HG02798 (cell line): ENCODE data around the gene PLXNA3.

Source experiments
- ATAC-seq: cut with Tn5 transposase; IDR thresholded peaks from one replicate; pipeline ENCODE4 v1.9.1; 2021; ENCODE audit warnings: mild to moderate bottlenecking; ENCODE audit not compliant: unreplicated experiment, poor library complexity

The PLXNA3 gene

GRCh38 chrX:154434394-154435168 lies 23.5 kb upstream of the PLXNA3 start:
- no peak for ATAC-seq

GRCh38 chrX:154435171-154435733 lies 22.8 kb upstream of the PLXNA3 start:
- no peak for ATAC-seq

GRCh38 chrX:154436374-154436982 lies 21.6 kb upstream of the PLXNA3 start:
- peak; percentile 47 for ATAC-seq

- ATAC-seq, result peak; percentile 61
Measured at GRCh38 chrX:154436983-154437752, 20.9 kb upstream of the PLXNA3 start, which contains the start of gene GDI1. Gene GDI1, plus strand, starts transcription at chrX:154437154. Its CDS starts 101 bp downstream, at chrX:154437255.

GRCh38 chrX:154437971-154438893 lies 19.8 kb upstream of the PLXNA3 start:
- ATAC-seq, result no peak

- no peak for ATAC-seq
Measured at GRCh38 chrX:154439841-154440240, 18.2 kb upstream of the PLXNA3 start.

- no peak for ATAC-seq
Measured at GRCh38 chrX:154440623-154441357, 17.3 kb upstream of the PLXNA3 start.

- no peak for ATAC-seq
Measured at GRCh38 chrX:154441564-154441963, 16.5 kb upstream of the PLXNA3 start.

GRCh38 chrX:154441984-154442707 lies 15.9 kb upstream of the PLXNA3 start:
- no peak for ATAC-seq

GRCh38 chrX:154443479-154443910 lies 14.6 kb upstream of the PLXNA3 start:
- ATAC-seq, result no peak

GRCh38 chrX:154443992-154444754 lies 13.9 kb upstream of the PLXNA3 start, which contains the start of gene FAM50A:
Gene FAM50A, plus strand, starts transcription at chrX:154444141. Its CDS starts 95 bp downstream, at chrX:154444236.
- peak; percentile 91 for ATAC-seq

GRCh38 chrX:154444755-154445246 lies 13.3 kb upstream of the PLXNA3 start:
- no peak for ATAC-seq

GRCh38 chrX:154445776-154446175 lies 12.3 kb upstream of the PLXNA3 start:
- no peak for ATAC-seq

GRCh38 chrX:154446430-154446829 lies 11.7 kb upstream of the PLXNA3 start:
- ATAC-seq, result no peak

GRCh38 chrX:154448484-154448883 lies 9.6 kb upstream of the PLXNA3 start:
- ATAC-seq, result no peak

GRCh38 chrX:154449618-154450017 lies 8.5 kb upstream of the PLXNA3 start:
- ATAC-seq, result no peak

GRCh38 chrX:154450312-154450711 lies 7.8 kb upstream of the PLXNA3 start:
- no peak for ATAC-seq
